Activated CD8-positive, alpha-beta memory T cell treated with anti-CD3 and anti-CD28 coated beads for 48 hours (primary cell): ENCODE data around the gene CRTC3.
"Not testable (repeated sequence)": the region's sequence is repeated elsewhere in the genome, so short reads cannot be mapped to it uniquely, and the experiment has no call there.

Source experiments
- DNase-seq, 3 experiments: peaks; one replicate each; pipeline ENCODE4 v3.0.0-alpha.2; 2020; ENCODE audit warnings: low read depth in 2 of 3, low spot score in 2 of 3

Gene CRTC3

DNA sequence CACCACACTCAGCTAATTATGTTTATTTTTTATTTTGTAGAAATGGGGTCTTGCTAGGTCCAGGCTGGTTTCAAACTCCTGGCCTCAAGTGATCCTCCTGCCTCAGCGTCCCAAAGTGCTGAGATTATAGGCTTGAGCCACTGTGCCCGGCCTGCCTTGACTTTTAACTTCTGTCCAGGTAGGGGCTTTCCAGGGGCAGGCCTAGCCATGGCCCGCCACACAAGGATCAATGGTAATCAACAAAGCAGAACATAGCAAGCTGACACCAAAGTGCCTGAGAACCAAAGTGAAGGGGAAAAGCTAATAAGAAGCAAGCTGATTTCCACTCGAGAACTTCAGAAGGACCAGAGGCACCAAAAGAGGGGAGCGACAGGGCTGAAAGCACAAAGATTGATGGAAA, 9.4 kb upstream of the CRTC3 start:
- no peak for DNase-seq

DNA sequence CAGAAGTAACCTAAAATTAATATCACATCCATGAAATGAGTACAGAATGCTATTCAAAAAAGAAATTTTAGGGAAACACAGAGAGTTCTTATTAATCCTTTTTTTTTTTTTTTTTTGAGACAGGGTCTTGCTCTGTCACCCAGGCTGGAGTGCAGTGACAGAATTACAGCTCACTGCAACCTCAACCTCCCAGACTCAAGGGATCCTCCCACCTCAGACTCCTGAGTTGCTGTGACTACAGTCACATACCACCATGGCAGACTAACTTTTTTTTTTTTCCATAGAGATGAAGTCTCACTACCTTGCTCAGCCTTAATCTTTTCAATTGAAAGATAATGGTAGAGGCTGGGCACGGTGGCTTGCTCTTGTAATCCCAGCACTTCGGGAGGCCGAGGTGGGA, 6.3 kb upstream of the CRTC3 start:
- no peak for DNase-seq

GRCh38 chr15:90524018-90524803, 5.5 kb upstream of the CRTC3 start:
- not testable (repeated sequence) for DNase-seq

DNA sequence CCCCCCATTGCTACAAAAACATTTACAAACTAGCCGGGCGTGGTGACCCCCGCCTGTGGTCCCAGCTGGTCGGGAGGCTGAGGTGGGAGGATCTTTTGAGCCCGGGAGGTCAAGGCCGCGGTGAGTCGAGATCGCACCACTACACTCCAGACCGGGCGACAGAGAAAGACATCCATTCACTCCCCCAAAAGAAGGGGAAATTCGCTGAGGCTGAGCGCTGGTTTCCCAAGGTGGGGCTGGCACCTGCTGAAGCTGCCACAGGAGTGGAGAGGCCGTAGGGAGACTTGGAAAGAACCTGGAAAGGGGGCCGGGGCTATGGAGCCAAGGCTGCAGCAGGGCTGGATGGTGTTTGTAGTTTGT, 732 bp upstream of the CRTC3 start:
- DNase-seq: no peak

- peak; percentile 18 to 31 (median 23) for DNase-seq
Measured at GRCh38 chr15:90530250-90531051, 728 bp downstream of the CRTC3 start.

- DNase-seq: no peak
Measured at GRCh38 chr15:90531147-90531546, 1.4 kb downstream of the CRTC3 start.

- no peak for DNase-seq
Measured at GRCh38 chr15:90535254-90535653, 5.5 kb downstream of the CRTC3 start.

GRCh38 chr15:90539789-90540188, 10.1 kb downstream of the CRTC3 start:
- DNase-seq: no peak

- DNase-seq: no peak
Measured at GRCh38 chr15:90540768-90541167, 11.0 kb downstream of the CRTC3 start.

DNA sequence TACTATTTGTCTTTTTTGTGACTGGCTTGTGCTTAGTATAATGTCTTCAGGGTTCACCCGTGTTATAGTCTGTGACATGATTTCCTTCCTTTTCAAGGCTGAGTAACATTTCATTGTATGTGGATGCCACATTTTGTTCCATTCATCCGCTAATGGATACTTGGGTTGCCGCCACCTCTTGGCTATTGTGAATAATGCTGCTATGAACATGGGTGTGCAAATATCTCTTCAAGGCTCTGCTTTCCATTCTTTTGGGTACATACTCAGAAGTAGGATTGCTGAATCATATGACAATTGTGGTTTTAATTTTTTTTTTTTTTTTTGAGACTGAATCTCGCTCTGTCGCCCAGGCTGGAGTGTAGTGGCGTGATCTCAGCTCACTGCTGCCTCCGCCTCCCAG, 15.4 kb downstream of the CRTC3 start:
- no peak for DNase-seq

DNA sequence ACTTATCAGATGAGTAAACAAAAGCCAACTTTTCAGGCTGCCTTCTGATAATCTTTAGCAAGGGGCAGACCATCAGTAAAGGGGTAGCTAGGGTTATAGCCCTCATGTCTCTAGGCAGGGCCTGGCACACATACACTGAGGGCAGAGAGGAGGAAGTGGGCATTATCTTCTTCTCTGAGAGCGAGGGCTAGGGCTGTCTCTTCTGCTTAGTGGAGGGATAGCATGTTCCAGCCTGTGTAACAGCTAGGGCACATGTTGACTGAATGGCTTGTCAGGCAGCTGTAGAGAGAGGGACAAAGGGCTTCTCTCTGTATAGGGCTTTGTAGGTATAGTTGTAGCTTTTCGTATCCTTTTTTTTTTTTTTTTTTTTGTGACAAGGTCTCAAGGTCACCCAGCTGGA, 17.8 kb downstream of the CRTC3 start:
- no peak for DNase-seq

GRCh38 chr15:90550919-90551318, 21.2 kb downstream of the CRTC3 start:
- DNase-seq: no peak

DNA sequence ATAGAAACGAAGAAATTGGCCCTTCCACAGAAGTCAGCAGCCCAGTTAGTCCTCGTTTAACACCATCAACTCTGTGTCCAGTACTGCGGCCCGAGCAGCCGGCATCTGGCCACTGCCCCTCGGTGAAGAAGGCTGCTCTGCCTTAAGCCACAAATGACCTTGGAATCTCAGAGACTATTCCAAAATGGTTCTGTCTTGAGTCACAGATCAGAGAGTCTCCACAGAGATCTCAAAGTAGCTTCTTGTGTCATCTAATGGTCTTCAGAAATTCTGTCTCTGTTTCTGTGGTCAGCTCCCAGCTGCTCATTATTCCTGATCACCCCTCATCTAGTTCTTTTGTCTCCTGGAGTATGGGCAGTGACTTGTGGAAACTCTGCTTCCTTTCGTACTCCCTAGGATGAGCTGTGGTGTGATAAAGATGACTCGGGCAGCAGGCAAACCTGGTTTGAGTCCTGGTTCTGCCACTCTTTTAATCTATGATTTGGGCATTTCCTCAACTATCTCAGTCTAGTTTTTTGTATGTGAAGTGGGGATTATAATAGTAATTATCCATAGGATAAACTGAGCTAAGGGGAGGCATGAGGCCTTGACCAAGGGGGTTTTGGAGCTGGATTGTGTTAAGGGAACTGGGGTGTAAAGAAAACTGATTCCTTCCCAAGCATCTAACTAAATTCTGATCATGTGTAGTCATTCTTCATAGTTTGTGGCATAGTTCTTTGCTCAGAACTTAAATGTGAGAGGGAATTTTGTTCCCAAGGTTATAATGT, 22.6 kb downstream of the CRTC3 start:
- no peak for DNase-seq

GRCh38 chr15:90552929-90553211, 23.1 kb downstream of the CRTC3 start:
- DNase-seq: no peak

GRCh38 chr15:90553248-90553745, 23.6 kb downstream of the CRTC3 start:
- no peak for DNase-seq

GRCh38 chr15:90557186-90558084, 27.7 kb downstream of the CRTC3 start:
- DNase-seq: no peak

DNA sequence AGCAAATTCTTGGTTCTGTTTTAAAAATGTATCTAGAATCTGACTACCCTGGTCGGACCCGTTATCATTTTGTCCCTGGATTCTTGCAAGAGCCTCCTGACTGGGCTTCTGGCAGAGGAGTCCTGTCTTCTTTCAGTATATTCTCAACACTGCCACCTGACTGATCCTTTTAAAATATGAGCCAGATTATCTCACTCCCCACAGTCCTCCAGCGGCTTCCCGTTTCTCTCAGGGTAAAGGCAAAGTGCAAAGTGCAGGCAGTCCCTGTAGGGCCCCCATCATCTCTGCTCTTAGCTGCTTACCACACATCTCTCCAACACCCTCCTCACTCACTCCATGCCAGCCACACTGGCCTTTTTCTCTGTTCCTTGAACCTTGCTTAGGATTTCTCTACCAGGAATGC, 28.4 kb downstream of the CRTC3 start:
- DNase-seq: no peak

DNA sequence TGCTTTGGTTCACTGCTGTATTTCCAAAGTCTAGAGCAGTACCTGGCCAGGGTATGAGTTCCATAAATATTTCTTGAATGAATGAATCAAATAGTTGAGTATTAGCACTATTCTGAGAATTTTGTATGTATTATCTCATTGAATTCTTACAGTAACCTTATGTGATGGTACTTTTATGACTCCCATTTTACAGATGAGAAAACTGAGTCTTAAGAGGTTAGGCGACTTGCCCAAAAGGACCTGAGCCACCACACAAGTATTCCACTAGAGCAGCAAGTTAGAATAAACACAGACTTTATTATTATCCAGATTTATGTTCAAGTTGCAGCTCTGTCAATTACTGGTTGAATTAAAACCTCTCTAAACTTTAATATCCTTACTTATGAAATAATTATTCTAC, 29.4 kb downstream of the CRTC3 start:
- no peak for DNase-seq

DNA sequence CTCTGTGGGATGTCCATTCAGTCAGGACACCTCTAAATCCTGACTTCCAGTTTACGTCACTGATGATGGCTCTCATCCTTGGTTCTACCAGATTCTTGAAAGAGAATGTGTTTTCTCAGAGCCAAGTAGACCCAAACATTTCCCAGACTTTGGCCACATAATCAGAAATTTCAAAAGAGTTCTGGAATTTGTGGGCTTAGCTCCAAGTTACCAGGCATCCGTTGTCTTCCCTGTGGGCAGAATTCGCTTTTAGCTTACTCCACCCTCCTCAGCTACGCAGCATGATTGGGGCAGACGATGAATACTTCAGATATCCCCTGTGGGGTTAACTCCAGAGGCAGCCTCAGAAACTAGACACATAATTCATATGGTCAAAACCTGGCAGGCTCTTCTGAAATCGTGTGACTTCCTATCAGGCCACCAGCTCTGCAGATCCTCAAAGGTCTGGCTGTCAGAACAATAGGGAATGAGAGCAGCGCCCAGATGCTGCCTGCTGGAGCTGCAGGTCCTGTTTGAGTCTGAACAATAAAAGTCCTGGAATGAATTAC, 30.6 kb downstream of the CRTC3 start:
- no peak for DNase-seq
